Epidermal melanocyte (primary cell): Measurements from ENCODE around the gene ATP6AP2.
"Not testable (repeated sequence)": the region's sequence is repeated elsewhere in the genome, so short reads cannot be mapped to it uniquely, and the experiment has no call there.

Experiments
- DNase-seq: peaks from one replicate; pipeline ENCODE4 v3.0.0; 2011; ENCODE audit warnings: low spot score; ENCODE audit not compliant: insufficient read length

The ATP6AP2 gene

DNA sequence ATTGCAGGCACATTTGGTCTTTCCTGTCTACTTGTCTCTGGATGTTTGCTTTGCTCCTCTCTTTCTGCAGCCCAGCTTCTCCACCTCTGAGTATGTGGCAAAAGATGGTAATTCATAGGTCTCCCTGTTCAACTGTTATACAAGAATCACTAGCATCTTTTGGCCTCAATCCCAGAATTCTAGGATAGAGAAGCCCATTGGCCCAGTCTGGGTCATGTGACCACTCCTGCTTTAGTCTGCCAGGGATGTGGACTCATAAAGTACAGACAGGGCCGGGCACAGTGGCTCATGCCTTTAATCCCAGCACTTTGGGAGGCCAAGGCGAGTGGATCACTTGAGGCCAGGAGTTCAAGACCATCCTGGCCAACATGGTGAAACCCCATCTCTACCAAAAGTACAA, 5.4 kb upstream of the ATP6AP2 start:
- DNase-seq: not testable (repeated sequence)

DNA sequence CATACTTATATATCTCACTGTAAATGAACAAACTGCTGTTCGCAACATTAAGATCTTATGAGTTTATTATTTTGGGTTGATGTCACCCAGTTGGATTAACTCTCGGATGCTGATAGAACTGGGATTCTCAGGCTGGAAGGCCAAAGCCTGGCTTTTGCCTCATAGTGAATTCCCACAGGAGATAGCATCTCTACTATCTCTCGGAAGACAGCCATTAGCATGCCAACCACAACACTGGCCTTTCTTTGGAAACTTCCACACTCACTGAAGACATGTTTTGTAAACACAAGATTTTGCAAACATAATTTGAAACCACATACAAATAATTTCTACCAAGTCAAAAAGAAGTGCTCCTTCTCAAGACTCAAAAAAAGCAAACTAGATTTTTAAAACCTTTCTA, 4.5 kb upstream of the ATP6AP2 start:
- DNase-seq: no peak

DNA sequence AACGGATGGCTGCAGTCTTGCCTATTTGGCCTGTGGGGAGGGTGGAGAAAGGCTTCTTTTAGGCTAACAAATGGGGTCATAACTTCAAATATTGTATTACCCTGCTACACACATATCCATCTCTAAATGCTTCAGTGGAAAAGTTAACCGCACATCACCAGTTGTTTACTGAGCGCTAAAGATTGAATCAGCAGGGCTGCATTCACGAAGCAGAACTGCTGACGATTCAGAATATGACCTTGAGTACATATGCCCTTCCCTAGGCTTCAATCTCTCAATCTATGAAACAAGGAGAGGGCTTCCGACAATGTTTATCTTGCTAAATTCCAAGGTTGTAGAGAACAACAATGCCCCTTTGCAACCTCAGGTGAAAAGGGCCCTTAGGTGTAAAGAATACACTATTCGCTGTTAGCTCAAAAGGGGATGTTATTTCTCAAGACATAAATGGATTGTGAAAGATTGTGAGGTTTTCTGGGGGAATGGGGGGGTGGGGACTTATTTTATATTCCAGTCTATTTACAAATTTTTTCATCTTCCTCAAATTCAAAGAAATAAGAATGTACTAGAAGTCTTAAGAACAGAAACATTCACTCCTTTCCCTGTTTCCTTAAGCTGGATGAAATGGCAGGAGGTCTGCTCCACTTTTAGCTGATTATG, 2.6 kb upstream of the ATP6AP2 start:
- DNase-seq: no peak

DNA sequence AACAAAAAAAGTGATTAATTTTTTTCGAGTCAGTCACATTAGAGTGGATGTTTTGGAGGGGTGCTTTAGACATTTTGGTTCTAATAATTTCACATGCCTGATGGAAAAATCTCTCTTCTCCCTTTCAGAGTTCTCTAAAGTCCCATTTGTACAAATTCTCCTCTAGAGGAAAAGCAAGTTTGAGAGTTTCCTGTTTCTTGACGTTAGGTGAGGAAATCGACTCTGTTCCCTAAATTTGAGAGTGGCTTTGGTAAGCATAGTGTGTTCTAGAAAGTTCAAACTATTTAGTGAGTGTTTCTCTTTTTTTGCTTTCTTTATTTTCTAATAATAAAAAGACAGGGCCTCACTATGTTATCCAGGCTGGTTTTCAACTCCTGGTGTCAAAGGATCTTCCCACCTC, 1.6 kb upstream of the ATP6AP2 start:
- no peak for DNase-seq

DNA sequence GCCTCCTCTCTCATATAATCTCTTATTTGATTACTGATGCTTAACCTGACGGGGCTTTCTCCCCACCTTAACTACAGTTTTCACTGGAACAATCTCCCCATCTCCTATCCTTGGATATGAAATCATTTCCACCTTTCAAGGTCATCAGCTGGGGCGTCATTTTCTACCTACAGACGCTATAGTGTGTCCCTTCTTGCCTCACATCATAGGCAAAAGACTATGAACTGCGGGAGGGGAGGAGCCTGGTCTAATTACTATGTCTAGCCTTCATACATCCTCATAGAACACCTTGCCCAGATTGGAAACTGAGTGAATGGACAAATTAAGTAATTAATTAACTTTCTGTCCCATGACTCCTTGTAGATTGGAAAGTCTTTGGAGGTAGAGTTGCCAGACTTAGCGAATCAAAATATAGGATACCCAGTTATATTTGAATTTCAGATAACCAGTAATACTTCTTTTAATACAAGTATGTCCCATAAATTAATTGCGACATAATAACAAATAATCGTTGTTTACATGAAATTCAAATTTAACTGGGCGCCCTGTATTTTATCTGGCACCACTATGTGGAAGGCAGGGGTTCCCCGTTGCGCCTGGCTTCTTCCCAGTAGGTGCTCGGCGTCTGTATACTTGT, 752 bp upstream of the ATP6AP2 start:
- DNase-seq: no peak

DNA sequence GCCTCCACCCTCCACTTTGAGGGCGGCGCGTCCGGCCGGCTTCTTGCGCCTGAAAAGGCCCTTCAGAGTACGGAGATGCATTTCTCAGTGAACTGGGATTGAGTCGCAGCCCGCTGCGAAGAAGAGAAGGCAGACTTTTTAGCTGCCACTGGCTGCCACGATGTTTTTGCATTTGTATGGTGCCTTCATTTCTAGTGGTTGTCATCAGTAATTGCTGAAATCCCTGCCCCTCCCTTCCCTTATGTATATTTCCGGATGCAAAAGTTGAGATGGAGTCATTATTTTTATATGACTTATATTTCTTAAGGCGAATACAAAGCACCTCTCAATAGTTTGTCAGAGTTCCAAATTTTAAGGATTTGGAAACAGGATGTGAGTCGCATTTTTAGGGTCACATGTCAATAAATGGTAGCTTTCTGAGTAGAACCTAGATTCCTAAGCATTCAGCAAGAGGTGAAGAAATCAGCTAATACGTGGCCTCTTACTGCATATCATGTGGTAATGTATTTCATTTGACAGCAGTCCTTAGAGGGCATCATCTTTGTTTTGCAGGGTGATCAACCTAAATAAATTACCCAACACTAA, 658 bp downstream of the ATP6AP2 start:
- DNase-seq: no peak

DNA sequence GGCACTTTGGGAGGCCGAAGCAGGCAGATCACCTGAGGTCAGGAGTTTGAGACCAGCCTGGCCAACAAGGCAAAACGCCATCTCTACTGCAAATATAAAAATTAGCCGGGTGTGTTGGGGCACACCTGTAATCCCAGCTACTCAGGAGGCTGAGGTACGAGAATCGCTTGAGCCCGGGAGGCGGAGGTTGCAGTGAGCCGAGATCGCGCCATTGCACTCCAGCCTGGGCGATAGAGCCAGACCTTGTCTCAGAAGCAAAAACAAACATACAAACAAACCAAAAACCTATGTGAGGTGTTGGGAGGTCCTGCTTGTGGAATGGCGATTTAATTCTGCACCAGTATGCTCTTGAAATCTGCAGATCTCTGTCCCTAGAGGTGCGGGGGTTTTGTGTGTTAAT, 1.4 kb downstream of the ATP6AP2 start:
- not testable (repeated sequence) for DNase-seq

DNA sequence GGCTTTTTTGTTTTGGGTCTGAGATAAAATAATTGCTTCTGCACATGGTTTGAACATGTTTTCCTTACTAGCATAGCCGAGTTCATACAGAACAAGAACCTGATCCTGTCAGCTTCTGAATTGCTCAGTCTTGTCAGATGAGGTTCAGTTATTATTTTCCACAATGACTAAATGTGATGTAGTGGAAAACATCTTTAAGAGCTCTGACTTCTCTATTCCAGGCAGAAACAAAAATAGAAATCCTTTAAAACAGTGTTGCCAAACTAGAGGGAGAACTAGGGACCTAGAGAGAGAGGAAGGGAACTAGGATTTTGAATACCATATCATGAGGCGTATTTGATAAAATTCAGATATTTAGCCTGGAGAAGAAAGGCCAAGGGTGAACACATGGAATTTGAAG, 2.0 kb downstream of the ATP6AP2 start:
- no peak for DNase-seq

DNA sequence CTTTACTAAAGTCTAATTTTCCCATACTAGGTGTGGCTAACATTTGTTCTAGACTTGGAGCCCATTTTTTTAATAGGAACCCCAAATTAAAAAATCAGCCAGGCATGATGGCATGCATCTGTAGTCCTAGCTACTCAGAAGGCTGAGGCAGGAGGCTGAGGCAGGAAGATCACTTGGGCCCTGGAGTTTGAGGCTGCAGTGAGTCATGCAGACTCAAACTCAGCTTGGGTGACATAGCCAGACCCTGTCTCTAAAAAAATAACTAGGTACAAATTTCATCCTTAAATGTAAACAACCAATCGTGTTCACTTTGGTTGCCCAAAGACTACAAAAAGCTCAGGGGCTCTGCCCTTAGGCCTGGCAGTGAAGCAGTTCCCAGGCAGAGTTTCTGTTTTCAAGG, 6.9 kb downstream of the ATP6AP2 start:
- DNase-seq: not testable (repeated sequence)

DNA sequence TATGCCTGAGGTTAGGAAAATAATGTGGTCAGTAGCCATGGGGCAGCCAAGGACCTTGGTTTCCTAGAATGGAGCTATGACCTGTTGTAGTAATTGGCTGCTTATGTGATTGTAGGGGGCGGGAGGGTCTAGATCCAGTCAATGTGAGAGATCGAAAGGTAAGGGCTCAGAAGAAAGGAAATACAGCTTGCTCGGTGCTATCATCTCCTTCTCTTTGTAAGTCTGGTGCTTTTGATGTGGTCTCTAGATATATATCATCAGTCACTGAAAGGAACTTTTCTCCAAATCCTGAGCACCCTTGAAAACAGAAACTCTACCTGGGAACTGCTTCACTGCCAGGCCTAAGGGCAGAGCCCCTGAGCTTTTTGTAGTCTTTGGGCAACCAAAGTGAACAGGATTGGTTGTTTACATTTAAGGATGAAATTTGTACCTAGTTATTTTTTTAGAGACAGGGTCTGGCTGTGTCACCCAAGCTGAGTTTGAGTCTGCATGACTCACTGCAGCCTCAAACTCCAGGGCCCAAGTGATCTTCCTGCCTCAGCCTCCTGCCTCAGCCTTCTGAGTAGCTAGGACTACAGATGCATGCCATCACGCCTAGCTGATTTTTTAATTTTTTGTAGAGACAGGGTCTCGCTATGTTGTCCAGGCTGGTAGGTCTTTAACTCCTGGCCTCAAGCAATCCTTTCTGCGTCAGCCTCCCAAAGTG, 9.0 kb downstream of the ATP6AP2 start:
- not testable (repeated sequence) for DNase-seq

DNA sequence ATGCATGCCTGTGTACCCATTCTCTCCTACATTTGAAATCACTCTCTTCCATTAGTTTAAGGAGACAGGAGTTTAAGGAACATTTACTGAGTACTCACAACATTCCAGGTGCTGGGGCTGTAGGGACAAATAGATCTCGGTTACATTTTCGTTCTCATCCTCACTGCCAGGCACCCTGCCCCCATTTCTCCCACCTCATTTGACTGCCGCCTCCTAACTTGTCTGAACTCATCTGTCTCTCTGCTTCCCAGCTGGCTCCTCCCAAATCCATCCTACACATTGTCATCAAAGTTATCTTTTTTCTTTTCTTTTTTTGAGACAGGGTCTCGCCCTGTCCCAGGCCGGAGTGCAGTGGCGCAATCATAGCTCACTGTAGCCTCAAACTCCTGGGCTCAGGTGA, 22.7 kb downstream of the ATP6AP2 start:
- DNase-seq: no peak

DNA sequence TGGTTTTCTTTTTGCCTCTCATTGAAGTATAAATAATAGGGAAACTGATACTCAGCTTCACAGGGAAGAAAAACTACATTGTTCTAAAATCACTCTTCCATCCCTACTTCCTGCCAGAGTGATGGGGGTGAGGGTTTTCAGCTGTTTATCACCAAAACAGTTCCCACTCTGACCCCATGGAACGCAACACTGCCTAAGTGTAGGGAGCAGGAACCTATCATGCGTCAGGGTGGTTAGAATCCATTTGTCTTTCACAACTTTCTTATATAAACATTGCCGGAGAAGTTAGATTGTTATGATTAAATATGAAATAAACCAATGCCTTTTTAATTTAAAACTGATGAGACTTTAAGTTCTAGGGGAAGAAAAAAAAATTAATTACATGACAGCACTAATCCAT, 26.6 kb downstream of the ATP6AP2 start:
- no peak for DNase-seq

DNA sequence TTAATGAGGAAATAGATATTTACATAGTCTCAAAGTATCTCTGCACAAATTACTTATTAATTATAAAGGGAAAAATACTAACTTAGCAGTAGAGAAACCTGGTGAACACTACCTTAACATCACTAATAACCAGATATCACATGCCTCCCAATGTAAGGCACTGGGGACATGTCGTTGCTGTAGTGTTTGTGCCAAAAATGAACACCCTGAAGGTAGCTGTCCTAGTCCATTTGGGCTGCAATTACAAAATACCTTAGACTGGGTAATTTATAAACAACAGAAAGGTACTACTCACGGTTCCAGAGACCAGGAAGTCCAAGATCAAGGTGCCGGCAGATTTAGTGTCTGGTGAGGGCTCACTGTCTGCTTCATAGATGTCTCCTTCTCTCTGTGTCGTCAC, 31.7 kb downstream of the ATP6AP2 start:
- no peak for DNase-seq

DNA sequence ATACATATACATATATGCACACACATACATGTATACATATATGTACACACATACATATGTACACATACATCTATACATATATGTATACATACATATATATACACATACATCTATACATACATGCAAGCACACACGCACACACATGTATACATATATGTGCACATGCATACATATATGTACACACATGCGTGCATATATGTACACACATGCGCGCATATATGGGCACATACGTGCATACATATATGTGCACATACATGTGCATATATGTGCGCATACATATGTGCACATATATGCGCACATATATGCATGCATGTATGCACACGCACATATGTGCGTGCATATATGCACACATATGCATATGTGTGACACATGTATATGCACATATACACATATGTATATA, 35.2 kb downstream of the ATP6AP2 start:
- no peak for DNase-seq

DNA sequence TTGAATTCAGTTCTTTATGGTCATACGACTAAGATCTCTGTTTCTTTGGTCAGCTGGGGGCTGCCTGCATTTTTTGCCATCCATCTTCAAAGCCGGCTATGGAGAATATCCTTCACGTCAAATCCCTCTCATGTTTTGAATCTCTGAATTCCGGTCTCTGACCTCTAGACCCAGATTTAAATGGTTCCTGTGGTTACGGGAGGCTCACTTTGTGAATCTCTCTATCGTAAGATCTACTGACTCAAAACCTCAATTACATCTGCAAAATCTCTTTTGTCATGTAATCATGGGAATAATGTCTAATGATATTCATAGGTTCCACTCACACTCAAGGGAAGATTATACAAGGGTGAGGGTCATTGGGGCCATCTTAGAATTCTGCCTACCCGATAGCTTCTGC, 36.8 kb downstream of the ATP6AP2 start:
- DNase-seq: no peak

DNA sequence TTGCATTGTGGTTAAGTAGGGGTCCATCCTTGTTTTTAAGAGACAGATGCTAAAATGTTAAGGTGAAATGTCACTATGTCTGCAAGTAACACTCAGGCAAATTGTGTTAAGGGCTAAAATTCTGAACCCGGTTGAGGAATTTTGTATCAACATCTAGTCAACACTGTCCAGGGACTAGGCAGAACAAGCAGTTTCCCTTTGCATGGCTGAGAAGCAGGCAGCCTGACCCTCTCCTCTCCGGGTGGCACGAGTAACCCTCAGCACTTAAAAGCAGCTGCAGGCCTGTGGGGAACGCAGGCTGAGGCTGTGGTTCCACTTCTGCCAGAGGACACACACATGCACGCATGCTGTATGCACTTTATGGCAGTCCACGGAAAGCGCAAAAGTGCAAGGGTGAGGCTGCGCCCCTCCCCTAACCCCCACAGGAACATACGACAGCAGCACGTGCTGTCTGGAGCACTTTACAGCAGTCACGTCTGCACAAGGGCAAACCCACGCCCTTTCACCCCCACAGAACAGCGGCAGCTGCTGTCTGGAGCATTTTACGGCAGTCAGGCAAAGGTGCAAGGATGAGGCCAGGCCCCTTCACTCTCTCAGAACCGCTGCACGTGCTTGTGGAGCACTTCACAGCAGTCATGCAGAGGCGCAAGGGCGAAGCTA, 41.8 kb downstream of the ATP6AP2 start:
- DNase-seq: no peak

DNA sequence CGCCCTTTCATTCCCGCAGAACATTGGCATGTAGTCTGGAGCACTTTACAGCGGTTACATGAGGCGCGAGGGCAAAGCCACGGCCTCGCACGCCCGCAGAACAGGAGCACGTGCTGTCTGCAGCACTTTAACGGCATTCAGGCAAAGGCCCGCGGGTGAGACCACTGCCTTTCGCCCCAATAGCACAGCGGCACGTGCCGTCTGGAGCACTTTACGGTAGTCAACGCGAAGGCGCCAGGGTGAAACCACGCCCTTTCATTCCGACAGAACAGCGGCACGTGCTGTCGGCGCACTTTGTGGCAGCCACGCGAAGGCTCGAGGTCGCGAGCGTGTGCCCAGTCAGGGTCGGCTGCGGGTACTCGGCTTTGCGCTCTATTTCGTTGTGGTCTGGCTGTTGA, 42.4 kb downstream of the ATP6AP2 start, which contains the start of gene MPC1L:
Gene MPC1L (plus strand): TSS at position 290 of the 398 bp plus-strand sequence. CDS start 138 bp downstream, outside the sequence.
- DNase-seq: no peak

DNA sequence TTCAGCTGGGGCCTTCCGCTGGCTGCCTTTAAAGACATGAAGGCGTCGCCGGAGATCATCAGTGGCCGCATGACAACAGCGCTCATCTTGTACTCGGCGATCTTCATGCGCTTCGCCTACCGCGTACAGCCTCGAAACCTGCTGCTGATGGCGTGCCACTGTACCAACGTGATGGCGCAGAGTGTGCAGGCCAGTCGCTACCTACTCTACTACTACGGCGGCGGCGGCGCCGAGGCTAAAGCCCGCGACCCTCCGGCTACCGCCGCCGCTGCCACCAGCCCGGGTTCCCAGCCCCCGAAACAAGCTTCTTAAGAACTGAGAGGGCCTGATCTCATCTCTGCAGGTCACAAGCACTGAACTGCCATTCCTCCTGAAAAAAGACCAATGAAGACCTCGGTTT, 42.9 kb downstream of the ATP6AP2 start:
- DNase-seq: no peak

DNA sequence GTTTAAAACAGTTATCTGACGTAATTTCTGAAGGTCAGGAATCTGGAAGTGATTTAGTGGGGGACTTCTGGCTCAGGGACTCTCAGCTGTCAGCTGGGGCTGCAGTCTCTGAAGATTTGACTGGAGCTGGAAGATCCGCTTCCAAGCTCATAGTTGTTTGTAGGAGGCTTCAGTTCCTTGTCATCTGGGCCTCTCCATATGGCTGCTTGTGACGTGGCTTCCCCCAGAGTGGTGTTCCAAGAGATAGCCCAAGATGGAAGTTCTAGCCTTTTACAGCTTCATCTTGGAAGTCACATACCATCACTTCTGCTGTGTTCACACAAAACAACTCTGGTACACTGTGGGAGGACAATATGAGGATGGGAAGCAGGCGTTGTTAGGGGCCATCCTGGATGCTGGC, 44.5 kb downstream of the ATP6AP2 start:
- no peak for DNase-seq

DNA sequence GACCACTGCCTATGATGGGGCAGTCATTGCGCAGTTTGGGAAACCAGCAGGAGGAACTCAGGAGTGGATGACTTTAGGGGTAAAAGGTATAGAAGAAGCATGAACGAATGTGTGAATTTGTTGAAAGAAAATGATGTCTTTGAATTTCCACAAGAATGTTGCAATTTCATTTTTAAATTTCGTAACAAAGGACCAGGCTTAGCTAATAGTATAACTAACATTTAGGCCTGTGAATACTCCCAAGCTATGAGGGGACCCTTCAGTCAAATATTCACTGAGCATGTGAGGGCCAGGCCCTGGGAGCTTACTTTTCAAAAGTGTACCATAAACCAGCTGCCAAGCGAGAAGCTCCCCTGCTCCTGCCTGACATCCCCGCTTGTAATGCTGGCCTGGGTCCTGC, 47.7 kb downstream of the ATP6AP2 start:
- DNase-seq: no peak

DNA sequence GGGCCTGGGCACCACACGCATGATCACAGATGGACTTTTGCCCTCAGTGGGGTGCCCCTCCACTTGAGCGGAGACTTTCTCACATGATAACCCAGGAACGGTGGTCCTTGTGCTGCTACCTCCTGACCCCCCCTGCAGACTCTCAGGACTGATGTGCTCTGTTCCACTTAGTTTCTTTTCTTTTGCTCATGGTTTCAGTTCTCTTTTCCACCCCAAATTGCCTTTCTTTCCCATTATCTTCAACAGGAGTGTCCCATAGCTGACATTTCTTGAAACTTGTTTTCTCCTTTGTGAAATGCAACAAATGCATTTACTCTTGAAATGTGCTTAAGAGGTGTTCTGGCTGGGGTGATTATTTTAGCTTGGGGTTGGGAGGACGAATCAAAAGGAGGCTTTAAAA, 51.4 kb downstream of the ATP6AP2 start:
- no peak for DNase-seq

DNA sequence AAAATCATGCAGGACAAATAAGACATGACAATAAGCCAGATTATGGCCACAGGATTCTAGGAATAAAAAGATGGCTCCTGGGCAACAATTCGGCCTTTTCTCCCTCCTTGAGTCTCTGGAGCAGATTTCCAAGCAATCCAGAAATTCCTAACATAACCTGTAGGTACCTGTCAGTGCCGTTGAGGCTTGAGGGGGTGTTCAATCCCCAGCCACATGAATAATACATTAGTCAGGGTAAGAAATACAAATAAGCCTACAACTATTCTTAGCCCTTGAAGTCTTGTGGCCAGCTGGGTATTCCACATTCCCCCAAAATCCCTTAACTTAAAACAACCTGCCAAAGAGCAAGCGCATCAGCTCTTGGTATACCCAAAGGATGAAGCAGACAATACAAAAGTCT, 56.9 kb downstream of the ATP6AP2 start:
- no peak for DNase-seq
